WI38 (cell line): ENCODE data around the gene OTUB2.

Experiments used
- H3K4me3 ChIP-seq: 2 replicates; pipeline ENCODE4 v1.5.1; 2011; ENCODE audit warnings: low read depth, mild to moderate bottlenecking, control low read depth, low read length
- CTCF ChIP-seq: IDR thresholded peaks from 2 replicates; pipeline ENCODE4 v1.5.1; 2012; ENCODE audit warnings: low read depth, mild to moderate bottlenecking, control low read depth, low read length

The OTUB2 gene

GRCh38 chr14:94051115-94051514 is 25.0 kb downstream of the OTUB2 start:
- no peak for TF ChIP-seq CTCF

GRCh38 chr14:94051779-94052178 is 25.6 kb downstream of the OTUB2 start:
- no peak for TF ChIP-seq CTCF
- H3K4me3 ChIP-seq: no peak overlapping the region

More at GRCh38 chr14:94051115-94051514, 25.0 kb downstream of the OTUB2 start:
- H3K4me3 ChIP-seq: no peak overlapping the region

- no peak for TF ChIP-seq CTCF
Observed at GRCh38 chr14:94052199-94052598, 26.1 kb downstream of the OTUB2 start.

GRCh38 chr14:94052662-94053061 is 26.5 kb downstream of the OTUB2 start:
- no peak for TF ChIP-seq CTCF
- H3K4me3 ChIP-seq: no peak overlapping the region

More at GRCh38 chr14:94052199-94052598, 26.1 kb downstream of the OTUB2 start:
- no peak overlapping the region for H3K4me3 ChIP-seq

- no peak overlapping the region for H3K4me3 ChIP-seq
- TF ChIP-seq CTCF: no peak
Observed at GRCh38 chr14:94054401-94054800, 28.3 kb downstream of the OTUB2 start.

- TF ChIP-seq CTCF: no peak
- no peak overlapping the region for H3K4me3 ChIP-seq
Observed at GRCh38 chr14:94054936-94055335, 28.8 kb downstream of the OTUB2 start.

- no peak for TF ChIP-seq CTCF
- H3K4me3 ChIP-seq: no peak overlapping the region
Observed at GRCh38 chr14:94056579-94057308, 30.6 kb downstream of the OTUB2 start.
